Ovary (tissue), 9 donors: Measurements from ENCODE around the gene MBP. TPM values are rescaled to one million over a fixed set of nuclear protein-coding genes. Genes with fewer than 3 reads are reported as not detected.
A peak's percentile ranks its signal among the peaks of the same experiment; 100 is the strongest.

ENCODE experiments used
- DNase-seq, 5 donors: peaks; one replicate each; pipeline ENCODE4 v3.0.0-alpha.2; 2019 to 2020
- H3K27ac ChIP-seq, 2 donors: fragments of 200-600 bp; one replicate each; pipeline versions ENCODE4 v1.5.1 to v1.8.0; 2019 to 2022
- H3K27me3 ChIP-seq: fragments of 200-600 bp; one replicate; pipeline ENCODE4 v1.8.0; 2022
- H3K36me3 ChIP-seq: fragments of 200-600 bp; sonication (generic); one replicate; pipeline ENCODE4 v1.5.1; 2019
- H3K4me1 ChIP-seq: one replicate; pipeline ENCODE4 v1.8.1; 2013; ENCODE audit warnings: mild to moderate bottlenecking, moderate library complexity; ENCODE audit not compliant: insufficient read depth
- H3K4me3 ChIP-seq: fragments of 200-600 bp; sonication (generic); one replicate; pipeline ENCODE4 v1.5.1; 2017
- H3K9me3 ChIP-seq, 2 donors: fragments of 200-600 bp in 1 of 2; sonication (generic) in 1 of 2; one replicate each; pipeline versions ENCODE4 v1.5.1 to v1.8.1; 2013 to 2019; ENCODE audit warnings: mild to moderate bottlenecking in 1 of 2, moderate library complexity in 1 of 2
- CTCF ChIP-seq, 3 donors: fragments of 450-650 bp in 2 of 3; fragments of 200-600 bp in 1 of 3; IDR thresholded peaks; one replicate each; pipeline versions ENCODE4 v1.5.1 to v1.8.0; 2016 to 2022; ENCODE audit warnings: antibody characterized with exemption in 3 of 3, mild to moderate bottlenecking in 1 of 3
- EP300 ChIP-seq: sonication (generic); formaldehyde crosslinking; IDR thresholded peaks from one replicate; pipeline ENCODE4 v1.6.1; 2017; ENCODE audit warnings: antibody characterized with exemption
- POLR2A ChIP-seq: fragments of 450-650 bp; IDR thresholded peaks from one replicate; pipeline ENCODE4 v1.6.1; 2017; ENCODE audit warnings: antibody characterized with exemption, mild to moderate bottlenecking, moderate library complexity
- WGBS, 3 donors: extraction: QIAGEN DNeasy Blood & Tissue Kit in 1 of 3; methylation state at CpG; one replicate each; pipeline versions ENCODE4 v1.1.5 to v1.1.7; 2013 to 2017; 5-methylcytosine and 5-hydroxymethylcytosine counted together
- intact Hi-C, 4 donors: fragments of 100-400 bp; cut with DNase I; formaldehyde crosslinking; loops; one replicate each; pipeline versions ENCODE4 v1.11.0 to v1.15.1; 2022 to 2023
- polyA plus RNA-seq, 2 donors: library from polyadenylated mRNA; stranded (reverse); fragments of 200-250 nt in 1 of 2; fragments of 350-450 nt in 1 of 2; fragmentation: Illumina TruSeq in 1 of 2; extraction: RNeasy Lipid Tissue Mini Kit (QIAGEN cat#74804) in 1 of 2; gene quantifications; one replicate each; pipeline ENCODE4 v1.2.3, GENCODE V29; 2013 to 2014
- total RNA-seq, 7 donors: library from RNA; depleted of rRNA in 2 of 7; stranded (reverse); fragments of >200 nt in 2 of 7; fragmentation: NEBNext Ultra II Directional in 3 of 7; extraction: Animal tissue kit (Norgen Biotek cat#: 25700) in 3 of 7; gene quantifications; one replicate each; pipeline versions ENCODE4 v1.1.0 to v1.2.4, GENCODE V29; 2016 to 2023
- donor health status: DM: no; HTN: no; CAD: no; lungs with moderate emphysema.
- donor health status: DM: no; HTN: no; CAD: no.
- donor health status: Bipolar disorder and iron deficiency.
- donor health status: DM: yes; HTN: yes; CAD: no.
- donor health status: DM: no; HTN: no; CAD: no.
- donor health status: DM: yes; HTN: yes; CAD: no.

The MBP gene
- total and polyA plus RNA-seq, 9 donors = 7.1 to 38.2 (median 23.2) TPM

GRCh38 chr18:77134611-77135010, 2.0 kb upstream of the MBP start:
- Histone ChIP-seq H3K4me3 (no peak overlapping the region), H3K27me3 (no peaks in the 10 kb centered on the region), H3K4me1 (peaks cover 2% of the 10 kb centered on the region), H3K9me3 (no peaks in the 10 kb centered on the region), H3K27ac (no peak overlapping the region), H3K36me3 (no peaks in the 10 kb centered on the region)
- intact Hi-C loops = loop anchor here in 3 of 4 donors (2.0 to 10.0 kb wide), 4 partner anchors 37 to 130 kb away; no protein-coding TSS in a partner anchor
- TF ChIP-seq POLR2A = no peak
- no peak for TF ChIP-seq CTCF (IDR thresholded peaks at IDR 0.05)
- no peak for TF ChIP-seq EP300
- 75 to 78% (median 77%) methylated on average over 4 of the region's 4 CpGs for WGBS, 3 donors
- DNase-seq = no peak

- no peak for DNase-seq
- Histone ChIP-seq H3K4me1 (peaks cover 2% of the 10 kb centered on the region), H3K9me3 (no peaks in the 10 kb centered on the region), H3K36me3 (no peaks in the 10 kb centered on the region), H3K27ac (peak overlapping the region; percentile 94 to 96), H3K4me3 (no peak overlapping the region), H3K27me3 (no peaks in the 10 kb centered on the region)
- 50 to 53% (median 53%) methylated on average over 12 of the region's 12 CpGs for WGBS, 3 donors
- intact Hi-C loops = loop anchor here in 3 of 4 donors (2.0 to 10.0 kb wide), 4 partner anchors 37 to 129 kb away; no protein-coding TSS in a partner anchor
- no peak for TF ChIP-seq POLR2A
- TF ChIP-seq CTCF (IDR thresholded peaks at IDR 0.05) = no peak
- no peak for TF ChIP-seq EP300
Measured at GRCh38 chr18:77133835-77134496, 1.4 kb upstream of the MBP start.

GRCh38 chr18:77133051-77133834, 660 bp upstream of the MBP start:
- TF ChIP-seq CTCF (IDR thresholded peaks at IDR 0.05) = no peak
- no peak for TF ChIP-seq EP300
- no peak for TF ChIP-seq POLR2A

GRCh38 chr18:77131652-77132368, 773 bp downstream of the MBP start:
- intact Hi-C loops = loop anchor here in 2 of 4 donors (5.0 to 10.0 kb wide), 3 partner anchors 35 to 127 kb away; no protein-coding TSS in a partner anchor

More at GRCh38 chr18:77133051-77133834, 660 bp upstream of the MBP start:
- peak overlapping the region; percentile 94 to 96 for H3K27ac ChIP-seq
- intact Hi-C loops = loop anchor here in 2 of 4 donors (5.0 to 10.0 kb wide), 3 partner anchors 36 to 128 kb away; no protein-coding TSS in a partner anchor
- WGBS, 3 donors = 43 to 52% (median 49%) methylated on average over 40 to 44 of the region's 44 CpGs
- H3K4me3 ChIP-seq = peak overlapping the region; percentile 85
- H3K36me3 ChIP-seq = no peaks in the 10 kb centered on the region
- no peaks in the 10 kb centered on the region for H3K27me3 ChIP-seq
- no peaks in the 10 kb centered on the region for H3K9me3 ChIP-seq
- H3K4me1 ChIP-seq = peaks cover 2% of the 10 kb centered on the region
- peak; percentile 53 to 70 (median 59) for DNase-seq

More at GRCh38 chr18:77131652-77132368, 773 bp downstream of the MBP start:
- Histone ChIP-seq H3K27ac (peak overlapping the region; percentile 94 to 96), H3K4me3 (peak overlapping the region; percentile 85), H3K36me3 (no peaks in the 10 kb centered on the region), H3K27me3 (no peaks in the 10 kb centered on the region), H3K9me3 (no peaks in the 10 kb centered on the region), H3K4me1 (peaks cover 2% of the 10 kb centered on the region)
- 0 to 1% (median 0%) methylated on average over 38 to 76 of the region's 76 CpGs for WGBS, 3 donors
- TF ChIP-seq EP300 (no peak), CTCF (IDR thresholded peaks at IDR 0.05) (no peak), POLR2A (no peak)
- peak; percentile 68 to 79 (median 72) for DNase-seq
